Thoracic aorta (tissue), 2 donors: ENCODE measurements around the gene EHD4. TPM values are rescaled to one million over a fixed set of nuclear protein-coding genes. Genes with fewer than 3 reads are reported as not detected.

Experiments
- ATAC-seq: fragments of 150-250 bp; one replicate; pipeline ENCODE4 v1.8.0; 2017; ENCODE audit warnings: low read depth; ENCODE audit not compliant: insufficient number of reproducible peaks, low FRiP score
- DNase-seq: peaks from one replicate; pipeline ENCODE4 v3.0.0-alpha.2; 2020; ENCODE audit warnings: low spot score
- H3K27ac ChIP-seq, 2 donors: fragments of 200-600 bp; sonication (generic); 1 replicate in 1 of 2; 2 replicates in 1 of 2; pipeline ENCODE4 v1.5.1; 2016; ENCODE audit warnings: mild to moderate bottlenecking in 2 of 2, moderate library complexity in 2 of 2
- H3K27me3 ChIP-seq: fragments of 200-600 bp; sonication (generic); replicated peaks from 2 replicates; pipeline ENCODE4 v1.6.0; 2016; ENCODE audit warnings: mild to moderate bottlenecking; ENCODE audit not compliant: insufficient read depth
- H3K36me3 ChIP-seq: fragments of 200-600 bp; sonication (generic); one replicate; pipeline ENCODE4 v1.5.1; 2016
- H3K4me1 ChIP-seq, 2 donors: fragments of 200-600 bp; sonication (generic); 1 replicate in 1 of 2; 2 replicates in 1 of 2; pipeline versions ENCODE4 v1.5.1 to v1.6.0; 2016; ENCODE audit warnings: low read depth in 2 of 2, mild to moderate bottlenecking in 1 of 2; ENCODE audit not compliant: control insufficient read depth in 1 of 2
- H3K4me3 ChIP-seq: fragments of 200-600 bp; sonication (generic); 2 replicates; pipeline ENCODE4 v1.5.1; 2016; ENCODE audit warnings: mild to moderate bottlenecking
- H3K9me3 ChIP-seq: fragments of 200-600 bp; sonication (generic); 2 replicates; pipeline ENCODE4 v1.5.1; 2016
- total RNA-seq, 2 donors: library from RNA; depleted of rRNA; stranded (reverse); fragments of >200 nt; gene quantifications; one replicate each; pipeline versions ENCODE4 v1.1.0 to v1.2.3, GENCODE V29; 2016
- TF ChIP-seq, protein P1 (sequence below): fragments of 200-600 bp; sonication (generic); IDR thresholded peaks from one replicate; pipeline ENCODE4 v1.5.1; 2019; ENCODE audit warnings: antibody characterized with exemption

EHD4 gene
- total RNA-seq, 2 donors from 2014 or later = 43.6 to 48.1 TPM

DNA sequence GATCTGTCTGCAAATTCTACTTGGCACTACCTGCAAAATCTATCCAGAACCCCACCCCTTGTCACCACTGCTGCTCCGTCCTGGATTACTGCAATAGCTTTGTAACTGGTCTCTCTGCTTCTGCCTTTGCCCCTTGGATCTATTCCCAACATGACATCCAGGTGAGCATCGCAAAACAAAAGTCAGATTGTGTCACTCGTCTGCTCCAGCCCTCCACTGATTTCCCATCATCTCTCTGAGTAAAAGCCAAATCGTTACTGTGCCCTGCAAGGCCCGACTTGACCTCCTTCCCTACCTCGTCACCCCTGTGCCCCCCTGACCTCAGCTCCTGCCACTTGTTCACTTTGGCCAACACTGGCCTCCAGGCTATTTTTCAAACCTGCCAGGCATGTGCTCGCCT, 87.9 kb downstream of the EHD4 start:
- Histone ChIP-seq H3K27ac (no peak overlapping the region), H3K27me3 (no peaks in the 10 kb centered on the region), H3K4me3 (no peak overlapping the region), H3K9me3 (no peaks in the 10 kb centered on the region), H3K4me1 (peaks cover 3 to 10% of the 10 kb centered on the region in 2 donors), H3K36me3 (no peaks in the 10 kb centered on the region)
- no peak for DNase-seq
- no peak for ATAC-seq
- TF ChIP-seq, protein P1, sequence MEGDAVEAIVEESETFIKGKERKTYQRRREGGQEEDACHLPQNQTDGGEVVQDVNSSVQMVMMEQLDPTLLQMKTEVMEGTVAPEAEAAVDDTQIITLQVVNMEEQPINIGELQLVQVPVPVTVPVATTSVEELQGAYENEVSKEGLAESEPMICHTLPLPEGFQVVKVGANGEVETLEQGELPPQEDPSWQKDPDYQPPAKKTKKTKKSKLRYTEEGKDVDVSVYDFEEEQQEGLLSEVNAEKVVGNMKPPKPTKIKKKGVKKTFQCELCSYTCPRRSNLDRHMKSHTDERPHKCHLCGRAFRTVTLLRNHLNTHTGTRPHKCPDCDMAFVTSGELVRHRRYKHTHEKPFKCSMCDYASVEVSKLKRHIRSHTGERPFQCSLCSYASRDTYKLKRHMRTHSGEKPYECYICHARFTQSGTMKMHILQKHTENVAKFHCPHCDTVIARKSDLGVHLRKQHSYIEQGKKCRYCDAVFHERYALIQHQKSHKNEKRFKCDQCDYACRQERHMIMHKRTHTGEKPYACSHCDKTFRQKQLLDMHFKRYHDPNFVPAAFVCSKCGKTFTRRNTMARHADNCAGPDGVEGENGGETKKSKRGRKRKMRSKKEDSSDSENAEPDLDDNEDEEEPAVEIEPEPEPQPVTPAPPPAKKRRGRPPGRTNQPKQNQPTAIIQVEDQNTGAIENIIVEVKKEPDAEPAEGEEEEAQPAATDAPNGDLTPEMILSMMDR = no peak

DNA sequence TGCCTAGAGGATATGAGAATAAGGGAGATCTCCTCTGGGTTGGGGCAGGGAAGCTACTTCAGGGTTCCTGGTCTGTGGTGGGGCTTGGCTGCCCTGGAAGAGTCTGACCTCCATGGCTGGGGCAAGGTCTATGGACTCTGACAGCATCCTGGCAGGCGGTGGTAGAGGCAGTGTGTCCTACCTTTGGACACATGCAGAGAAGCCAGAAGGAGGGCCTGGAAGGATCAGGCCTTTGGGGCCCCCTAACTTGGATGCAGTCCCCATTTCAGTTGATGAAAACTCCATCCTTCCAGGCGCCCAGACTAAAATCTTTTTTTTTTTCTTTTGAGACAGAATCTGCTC, 88.9 kb downstream of the EHD4 start:
- Histone ChIP-seq H3K9me3 (no peaks in the 10 kb centered on the region), H3K4me1 (peaks cover 3 to 10% of the 10 kb centered on the region in 2 donors), H3K36me3 (no peaks in the 10 kb centered on the region), H3K27me3 (no peaks in the 10 kb centered on the region), H3K4me3 (no peak overlapping the region), H3K27ac (no peak overlapping the region)
- ATAC-seq (no peak), DNase-seq (no peak)
- TF ChIP-seq, protein P1 = no peak

DNA sequence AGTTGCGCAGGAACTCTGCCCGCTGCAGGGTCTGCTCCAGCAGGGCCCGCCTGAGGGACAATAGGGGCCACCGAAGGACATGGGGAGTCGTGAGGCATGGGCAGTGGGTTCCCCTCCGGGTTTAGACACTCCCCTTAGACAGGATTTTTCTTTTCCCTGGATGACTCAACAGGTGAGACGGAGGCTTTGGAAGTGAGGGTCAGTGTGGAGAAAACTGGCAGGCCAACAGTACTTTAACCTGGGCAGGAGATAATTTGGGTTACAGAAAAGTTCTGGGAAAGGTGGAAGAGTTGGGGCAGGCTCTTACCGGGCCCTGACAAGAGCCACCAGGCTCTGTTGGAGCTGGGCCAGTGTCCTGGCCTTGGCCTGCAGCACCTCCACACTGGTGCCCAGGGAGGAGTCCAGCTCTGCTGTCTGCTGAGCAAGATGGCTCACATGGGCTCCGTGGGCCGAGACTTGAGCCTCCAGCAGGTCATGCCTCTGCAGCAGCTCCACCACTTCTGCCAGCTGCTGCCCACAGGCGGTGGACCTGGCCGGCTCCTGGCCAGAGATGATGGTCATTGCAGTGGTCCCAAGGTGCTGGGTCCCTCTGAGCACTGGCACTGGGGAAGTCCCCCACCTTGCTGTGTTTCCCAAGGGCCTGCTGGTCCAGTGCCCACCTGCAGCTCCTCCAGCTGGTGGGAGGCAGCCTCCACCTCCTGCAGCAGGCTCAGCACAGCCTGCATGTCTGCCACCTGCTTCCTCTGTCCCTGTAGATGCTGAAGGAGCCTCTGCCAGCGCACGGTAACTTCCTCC, 89.5 kb downstream of the EHD4 start:
- H3K27ac ChIP-seq = no peak overlapping the region
- TF ChIP-seq, protein P1 = no peak
- H3K4me3 ChIP-seq = peak overlapping the region; percentile 63
- no peak for DNase-seq
- peaks cover 3 to 10% of the 10 kb centered on the region in 2 donors for H3K4me1 ChIP-seq
- H3K9me3 ChIP-seq = no peaks in the 10 kb centered on the region
- H3K36me3 ChIP-seq = no peaks in the 10 kb centered on the region
- no peak for ATAC-seq
- H3K27me3 ChIP-seq = no peaks in the 10 kb centered on the region

DNA sequence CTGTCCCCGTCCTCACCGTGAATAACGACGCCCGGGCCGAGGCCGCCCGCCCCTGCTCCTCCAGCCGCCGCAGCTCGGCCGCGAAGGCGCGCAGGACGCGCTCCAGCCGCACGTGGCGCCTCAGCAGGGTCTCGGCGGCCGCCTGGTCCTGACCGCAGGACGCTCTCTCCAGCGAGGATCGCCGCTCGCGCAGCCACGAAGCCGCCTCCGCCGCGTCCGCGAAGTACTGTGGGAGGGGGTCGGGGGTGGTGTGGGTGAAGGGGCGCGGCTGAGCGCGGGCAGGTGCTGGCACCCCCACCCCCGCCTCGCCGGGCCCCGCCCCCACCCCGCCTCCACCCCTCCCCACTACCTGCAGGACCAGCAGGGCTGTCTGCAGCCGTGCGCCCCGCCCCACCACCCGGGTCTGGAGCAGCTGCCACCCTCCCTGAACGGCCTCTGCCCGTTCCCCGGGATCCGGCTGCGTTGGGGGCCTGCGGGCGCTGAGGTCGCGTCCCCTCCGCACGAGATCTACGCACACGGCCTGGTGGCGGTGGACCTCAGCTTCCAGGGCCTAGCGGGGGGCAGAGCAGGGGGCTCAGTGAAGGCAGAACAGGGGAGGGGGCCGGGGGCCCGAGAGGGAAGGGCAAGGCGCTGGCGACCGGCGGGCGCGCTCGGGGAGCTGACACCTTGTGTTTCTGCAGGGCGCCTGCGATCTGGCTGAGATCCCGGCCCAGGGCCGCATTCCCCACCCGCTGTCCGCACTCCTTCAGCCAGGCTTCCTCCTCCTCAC, 90.3 kb downstream of the EHD4 start:
- H3K27me3 ChIP-seq = no peaks in the 10 kb centered on the region
- H3K36me3 ChIP-seq = no peaks in the 10 kb centered on the region
- TF ChIP-seq, protein P1 = no peak
- ATAC-seq = no peak
- no peak overlapping the region for H3K27ac ChIP-seq
- no peak for DNase-seq
- H3K9me3 ChIP-seq = no peaks in the 10 kb centered on the region
- H3K4me1 ChIP-seq = peaks cover 3 to 10% of the 10 kb centered on the region in 2 donors
- peak overlapping the region; percentile 63 for H3K4me3 ChIP-seq

DNA sequence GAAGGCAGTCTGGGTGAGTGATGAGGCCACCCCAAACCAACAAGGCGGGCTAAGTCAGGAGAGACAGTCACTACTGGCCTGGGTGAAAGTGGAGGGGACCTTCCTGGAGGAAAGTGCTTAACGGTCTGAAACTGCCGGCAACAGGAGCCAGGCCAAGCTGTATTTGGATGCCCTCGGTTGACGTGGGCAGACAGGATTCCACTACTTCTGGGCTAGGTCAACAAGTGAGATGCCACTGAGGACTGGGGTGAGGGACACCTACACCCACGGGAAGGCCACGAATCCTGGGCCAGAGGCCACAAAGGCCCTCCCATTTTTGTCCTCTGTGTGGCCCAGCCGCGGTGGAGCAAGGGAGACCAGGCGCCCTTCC, 90.8 kb downstream of the EHD4 start:
- TF ChIP-seq, protein P1 = no peak
- Histone ChIP-seq H3K27me3 (no peaks in the 10 kb centered on the region), H3K27ac (no peak overlapping the region), H3K9me3 (no peaks in the 10 kb centered on the region), H3K4me3 (peak overlapping the region; percentile 63), H3K4me1 (peaks cover 3 to 10% of the 10 kb centered on the region in 2 donors), H3K36me3 (no peaks in the 10 kb centered on the region)
- ATAC-seq (no peak), DNase-seq (no peak)
